ENCODE measurements around the gene KRTAP4-16.
"Not testable (repeated sequence)": the region's sequence is repeated elsewhere in the genome, so short reads cannot be mapped to it uniquely, and the experiment has no call there.

The KRTAP4-16 gene

GRCh38 chr17:41076788-41077187 lies 25.2 kb downstream of the KRTAP4-16 start:
- DNase-seq, result no peak

DNA sequence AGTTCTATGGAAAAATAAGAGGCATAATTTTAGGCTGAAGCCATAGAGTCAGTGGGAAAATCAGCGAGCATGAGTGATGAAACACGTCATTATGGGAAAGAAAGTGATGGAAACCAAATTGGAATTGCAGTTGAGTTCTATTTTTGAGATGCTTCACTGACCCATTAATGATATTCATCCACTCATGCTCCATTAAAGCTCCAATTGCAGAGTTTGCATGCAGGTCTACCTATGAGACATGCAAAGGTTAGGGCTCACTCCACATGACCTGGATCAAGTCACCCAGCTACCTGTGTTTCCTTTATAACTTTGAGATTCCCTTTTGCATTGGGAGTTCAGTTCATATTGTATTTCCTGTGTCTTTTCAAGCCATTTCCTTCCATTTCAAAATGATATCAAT lies 28.3 kb downstream of the KRTAP4-16 start:
- no peak for DNase-seq

- DNase-seq, result no peak
Measured at GRCh38 chr17:41071606-41072360, 30.2 kb downstream of the KRTAP4-16 start.

DNA sequence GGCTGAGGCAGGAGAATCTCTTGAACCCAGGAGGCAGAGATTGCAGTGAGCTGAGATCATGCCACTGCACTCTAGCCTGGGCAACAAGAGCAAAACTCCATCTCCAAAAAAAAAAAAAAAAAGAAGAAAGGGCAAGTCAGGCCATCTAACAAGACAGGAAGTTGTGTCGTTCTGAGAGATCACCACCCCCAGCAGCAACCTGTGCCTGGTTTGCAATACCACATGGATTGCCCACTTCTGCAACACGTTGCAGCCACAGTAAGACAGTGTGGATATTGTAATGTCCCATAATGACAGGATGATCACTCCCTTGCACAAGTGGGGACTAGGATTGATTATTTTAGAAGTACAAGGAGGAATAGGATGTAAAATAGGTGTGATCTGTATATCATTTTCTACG lies 33.0 kb downstream of the KRTAP4-16 start:
- DNase-seq, result no peak

DNA sequence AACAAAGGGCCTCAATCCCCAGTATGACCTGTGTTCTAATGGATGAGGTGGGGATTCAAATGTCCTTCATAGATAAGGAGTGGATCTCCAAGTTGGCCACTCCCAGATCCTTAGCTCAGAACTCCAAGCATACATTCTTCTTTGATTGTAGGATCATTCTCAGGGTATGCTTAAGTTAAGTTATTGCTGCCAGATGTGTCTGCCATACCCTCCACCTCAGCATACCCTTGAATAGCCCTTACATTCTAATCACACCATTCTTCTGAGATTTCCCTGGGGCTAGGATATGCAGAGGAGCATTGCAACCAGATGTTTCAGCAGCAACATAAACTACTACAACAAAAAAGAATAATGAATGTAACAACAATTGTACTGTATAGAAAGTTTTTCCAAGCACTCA lies 34.7 kb downstream of the KRTAP4-16 start:
- no peak for DNase-seq

- no peak for DNase-seq
Measured at GRCh38 chr17:41065829-41066624, 36.0 kb downstream of the KRTAP4-16 start, which contains the start of gene KRTAP2-4. KRTAP2-4 (minus strand) TSS chr17:41065879; CDS start chr17:41065845, 34 bp downstream.

- DNase-seq, result not testable (repeated sequence)
Measured at GRCh38 chr17:41065016-41065689, 36.9 kb downstream of the KRTAP4-16 start.

DNA sequence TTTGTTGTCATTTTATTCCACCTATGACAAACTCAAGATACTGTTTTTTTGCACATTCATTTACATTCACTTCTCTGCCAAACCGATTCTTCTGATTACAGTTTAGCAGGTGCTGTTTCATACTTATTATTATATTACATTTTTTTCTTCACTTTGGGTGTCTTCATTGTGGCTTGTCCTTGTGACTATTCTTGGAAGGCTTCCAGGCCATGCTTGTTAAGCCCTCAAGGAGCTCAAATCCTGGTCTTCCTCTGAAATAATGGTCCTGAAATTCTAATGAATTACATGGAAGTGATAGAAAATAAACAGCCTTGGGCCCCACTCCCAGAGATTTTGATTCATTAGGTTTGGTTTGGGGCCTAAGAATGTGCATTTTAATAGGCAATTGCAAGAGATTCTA lies 37.7 kb downstream of the KRTAP4-16 start:
- DNase-seq, result no peak

DNA sequence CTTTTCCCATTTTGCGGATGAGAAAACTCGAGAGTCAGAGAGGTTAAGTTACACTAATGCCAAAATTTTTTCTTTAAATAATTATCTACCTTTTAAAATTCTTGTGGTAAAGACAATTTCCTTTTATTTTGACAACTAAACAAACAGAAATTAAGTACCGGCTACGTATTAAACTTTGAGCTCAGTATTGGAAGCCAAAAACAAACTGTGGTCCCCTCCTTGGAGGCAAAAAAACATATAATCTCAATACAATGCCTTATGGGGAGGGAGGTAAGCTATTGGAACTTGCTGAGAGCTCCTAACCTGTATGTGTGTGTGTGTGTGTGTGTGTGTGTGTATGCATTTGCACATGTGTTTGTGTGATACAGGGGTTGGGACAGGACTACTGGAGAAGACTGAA lies 38.6 kb downstream of the KRTAP4-16 start:
- DNase-seq, result no peak

DNA sequence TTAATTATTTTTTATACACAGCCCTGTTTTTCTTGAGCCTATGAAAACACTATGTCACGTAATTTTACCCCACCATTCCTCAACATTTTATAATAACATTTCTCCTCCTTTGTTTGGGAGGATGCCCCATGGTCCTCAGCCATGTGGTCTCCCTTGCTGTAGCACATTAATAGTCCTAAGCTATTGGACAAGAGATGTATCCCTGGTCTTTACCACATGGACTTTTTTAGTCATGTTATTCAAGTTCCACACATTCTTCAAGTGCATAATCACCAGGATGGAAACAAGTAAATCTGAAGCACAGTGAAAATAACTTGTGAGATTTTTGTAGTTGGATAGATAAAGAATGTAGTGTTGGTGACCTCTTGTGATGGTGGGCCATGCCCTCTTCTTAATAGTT lies 40.0 kb downstream of the KRTAP4-16 start:
- DNase-seq, result no peak

DNA sequence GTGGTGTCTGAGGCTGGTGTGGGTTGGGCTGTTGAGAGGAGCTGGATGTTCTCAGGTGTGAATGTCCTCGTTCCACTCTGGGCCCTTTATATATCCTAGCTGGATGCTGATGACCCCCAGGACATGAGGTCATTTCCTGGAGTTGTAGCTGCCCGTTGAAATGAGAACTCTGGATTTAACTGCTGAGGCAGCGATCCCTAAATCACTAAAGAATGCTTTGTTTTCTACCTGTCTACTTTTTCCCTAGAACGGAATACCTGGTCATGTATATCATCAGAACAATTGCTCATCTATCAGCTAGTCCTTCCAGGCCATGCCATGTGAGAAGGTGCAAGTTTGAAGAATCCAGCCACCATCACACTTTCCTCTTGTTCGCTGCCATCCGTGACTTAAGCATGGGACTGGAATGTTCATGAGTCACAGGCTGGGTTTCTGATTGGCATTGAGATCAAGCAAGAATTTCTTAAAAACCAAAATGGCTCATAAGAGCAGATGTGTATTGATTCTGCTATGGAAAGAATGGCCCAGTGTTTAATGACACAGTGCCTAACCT lies 41.9 kb downstream of the KRTAP4-16 start, which contains the start of gene KRTAP2-3:
Gene KRTAP2-3, minus strand, starts transcription at position 63 of the 553 bp plus-strand sequence. CDS start 64 bp downstream, outside the sequence.
- no peak for DNase-seq

- not testable (repeated sequence) for DNase-seq
Measured at GRCh38 chr17:41059276-41060051, 42.5 kb downstream of the KRTAP4-16 start.

DNA sequence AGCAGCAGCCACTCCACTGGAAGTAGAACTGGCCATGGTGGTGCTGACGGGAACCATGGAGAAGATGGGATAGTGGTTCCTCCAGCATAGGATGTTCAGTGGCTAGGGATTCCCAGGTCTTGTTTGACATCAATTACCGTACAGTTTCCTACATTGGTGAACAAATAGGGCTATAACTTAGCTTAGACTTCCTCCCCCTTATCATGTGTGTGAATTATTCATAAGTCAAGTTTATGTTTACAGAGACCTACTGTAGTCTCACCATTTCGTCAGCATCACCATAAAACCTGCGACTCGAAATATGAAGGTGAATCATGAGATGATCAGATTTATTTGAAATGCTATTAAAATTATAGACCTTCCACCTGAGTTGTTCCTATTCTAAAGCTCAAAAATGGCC lies 43.3 kb downstream of the KRTAP4-16 start:
- no peak for DNase-seq

- DNase-seq, result no peak
Measured at GRCh38 chr17:41057547-41057946, 44.5 kb downstream of the KRTAP4-16 start.

DNA sequence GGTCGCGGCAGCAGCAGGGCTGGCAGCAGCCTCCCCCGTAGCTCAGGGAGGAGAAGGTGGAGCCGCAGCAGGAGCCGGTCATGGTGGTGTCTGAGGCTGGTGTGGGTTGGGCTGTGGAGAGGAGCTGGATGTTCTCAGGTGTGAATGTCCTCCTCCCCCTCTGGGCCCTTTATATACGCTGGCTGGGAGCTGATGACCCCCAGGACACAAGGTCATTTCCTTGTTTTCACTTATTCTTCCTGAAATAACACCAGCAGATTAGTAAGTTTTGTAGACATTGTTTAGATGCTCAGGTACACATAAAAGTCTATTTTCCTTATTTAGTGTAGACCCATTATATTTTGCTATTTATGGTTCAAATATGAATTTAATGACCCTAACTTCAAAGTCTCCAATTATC lies 46.9 kb downstream of the KRTAP4-16 start, which contains the start of gene KRTAP2-2:
Gene KRTAP2-2, minus strand, starts transcription at position 101 of the 400 bp plus-strand sequence. Its CDS starts 19 bp downstream, at position 82.
- DNase-seq, result not testable (repeated sequence)

- not testable (repeated sequence) for DNase-seq
Measured at GRCh38 chr17:41054556-41054955, 47.5 kb downstream of the KRTAP4-16 start.

DNA sequence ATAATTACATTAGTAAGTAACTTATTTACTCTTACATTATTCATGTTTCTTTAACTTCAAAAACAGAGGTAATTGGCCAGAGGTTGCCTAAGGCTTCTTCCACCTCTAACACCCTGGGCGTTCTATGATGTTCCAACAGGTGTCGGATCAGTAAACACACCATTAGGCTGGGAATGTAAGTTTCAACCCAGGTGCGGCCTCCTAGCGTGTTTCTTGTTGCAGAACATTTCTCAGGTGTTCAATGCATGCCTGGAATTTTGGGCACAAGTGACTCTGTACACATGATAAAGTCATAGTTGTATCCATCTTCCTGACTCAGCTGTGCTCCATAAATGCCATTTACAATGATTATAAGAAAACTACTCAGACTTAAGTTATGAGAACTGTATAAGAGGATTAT lies 48.0 kb downstream of the KRTAP4-16 start:
- DNase-seq, result no peak

DNA sequence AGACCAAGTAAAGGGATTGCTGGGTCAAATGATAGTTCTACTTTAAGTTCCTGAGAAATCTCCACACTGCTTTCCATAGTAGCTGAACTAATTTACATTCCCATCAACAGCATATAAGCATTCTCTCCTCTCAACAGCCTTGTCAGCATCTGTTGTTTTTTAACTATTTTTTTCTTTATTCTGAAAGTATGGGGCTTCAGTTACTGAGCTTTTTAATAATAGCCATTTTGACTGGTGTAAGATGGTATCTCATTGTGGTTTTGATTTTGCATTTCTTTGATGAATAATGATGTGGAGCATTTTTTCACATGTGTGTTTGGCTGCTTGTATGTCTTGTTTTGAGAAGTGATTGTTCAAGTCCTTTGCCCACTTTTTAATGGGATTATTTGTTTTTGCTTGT lies 49.4 kb downstream of the KRTAP4-16 start:
- DNase-seq, result no peak

All from anterior cingulate cortex (tissue), 58 donors.